Cardiac muscle cell (in vitro differentiated cells and primary cell): ENCODE measurements around the gene TMEM221. TPM values are rescaled to one million over a fixed set of nuclear protein-coding genes. Genes with fewer than 3 reads are reported as not detected.

Experiments used
- DNase-seq, 2 donors: peaks; one replicate each; pipeline versions ENCODE4 v3.0.0 to v3.0.0-alpha.2; 2010 to 2017; ENCODE audit warnings: low read depth in 1 of 2, low spot score in 1 of 2
- H3K27ac ChIP-seq: fragments of 200-600 bp; sonication (generic); 2 replicates; pipeline ENCODE4 v1.5.1; 2016
- H3K27me3 ChIP-seq: fragments of 200-600 bp; sonication (generic); 2 replicates; pipeline ENCODE4 v1.6.0; 2016; ENCODE audit warnings: control low read depth
- H3K36me3 ChIP-seq: fragments of 200-600 bp; sonication (generic); 2 replicates; pipeline ENCODE4 v1.5.1; 2016; ENCODE audit warnings: control low read depth
- H3K4me1 ChIP-seq: fragments of 200-600 bp; sonication (generic); 2 replicates; pipeline ENCODE4 v1.8.1; 2017; ENCODE audit warnings: low read depth, mild to moderate bottlenecking, mixed run types
- H3K4me3 ChIP-seq: fragments of 200-600 bp; sonication (generic); 2 replicates; pipeline ENCODE4 v1.5.1; 2016; ENCODE audit warnings: mild to moderate bottlenecking
- H3K9me3 ChIP-seq: fragments of 200-600 bp; sonication (generic); 2 replicates; pipeline ENCODE4 v1.5.1; 2017; ENCODE audit warnings: low read depth, mild to moderate bottlenecking, control low read depth
- CTCF ChIP-seq: IDR thresholded peaks from 2 replicates; pipeline ENCODE4 v1.5.1; 2012; ENCODE audit warnings: low read depth, mild to moderate bottlenecking, low read length
- polyA plus RNA-seq: library from polyadenylated mRNA; unstranded; fragments of >200 nt; fragmentation: Nextera tagmentation; extraction: Ambion mirVana; gene quantifications from 2 replicates; pipeline ENCODE4 v1.2.1, GENCODE V29; 2016
- total RNA-seq: library from RNA; depleted of rRNA; stranded (reverse); fragments of >200 nt; gene quantifications from 2 replicates; pipeline ENCODE4 v1.2.3, GENCODE V29; 2016

The TMEM221 gene
- total and polyA plus RNA-seq, 2 experiments from 2014 or later = 3.2 to 5.7 TPM

DNA sequence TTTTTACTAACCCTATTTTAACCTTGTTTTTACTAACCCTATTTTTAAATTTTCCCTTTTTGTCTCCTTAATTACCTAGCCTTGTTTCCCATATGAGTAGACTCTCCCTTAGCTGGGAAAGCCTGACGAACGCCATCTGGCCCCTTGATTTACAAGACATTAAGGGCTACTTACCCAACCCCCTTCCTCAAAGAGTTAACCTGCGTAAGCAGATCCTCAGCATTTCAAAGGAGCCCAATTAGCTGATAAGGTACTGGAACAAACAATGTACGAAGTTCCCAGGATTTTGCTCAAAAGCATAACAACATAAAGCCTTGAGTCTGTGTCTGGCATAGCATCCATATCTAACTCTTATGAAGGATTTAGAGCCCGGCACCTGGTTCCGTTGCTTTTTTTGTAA lies 33.3 kb downstream of the TMEM221 start:
- Histone ChIP-seq H3K9me3 (no peaks in the 10 kb centered on the region), H3K27me3 (no peaks in the 10 kb centered on the region), H3K4me3 (no peak overlapping the region), H3K4me1 (peaks cover 37% of the 10 kb centered on the region), H3K27ac (peak overlapping the region; percentile 95), H3K36me3 (no peaks in the 10 kb centered on the region)
- TF ChIP-seq CTCF = no peak
- DNase-seq = peak; percentile 15 to 30

DNA sequence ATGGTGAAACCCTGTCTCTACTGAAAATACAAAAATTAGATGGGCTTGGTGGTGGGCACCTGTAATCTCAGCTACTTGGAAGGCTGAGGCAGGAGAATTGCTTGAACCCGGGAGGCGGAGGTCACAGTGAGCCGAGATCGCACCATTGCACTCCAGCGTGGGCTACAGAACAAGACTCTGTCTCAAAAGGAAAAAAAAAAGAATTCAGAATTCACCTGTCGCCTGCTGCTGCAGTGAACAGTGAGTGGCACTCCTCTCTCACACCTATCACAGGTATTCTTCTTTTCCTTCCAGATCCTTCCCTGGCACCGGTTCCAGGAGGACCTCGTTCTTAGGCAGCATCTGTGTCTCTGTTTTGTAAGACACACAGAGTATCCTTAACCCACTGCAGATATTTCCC lies 34.4 kb downstream of the TMEM221 start:
- Histone ChIP-seq H3K27ac (peak overlapping the region; percentile 95), H3K4me1 (peaks cover 37% of the 10 kb centered on the region), H3K4me3 (no peak overlapping the region), H3K27me3 (no peaks in the 10 kb centered on the region), H3K9me3 (no peaks in the 10 kb centered on the region), H3K36me3 (no peaks in the 10 kb centered on the region)
- no peak for TF ChIP-seq CTCF
- no peak for DNase-seq

- H3K27me3 ChIP-seq = no peaks in the 10 kb centered on the region
- no peak overlapping the region for H3K4me3 ChIP-seq
- TF ChIP-seq CTCF = no peak
- H3K36me3 ChIP-seq = no peaks in the 10 kb centered on the region
- no peak for DNase-seq
- peak overlapping the region; percentile 95 for H3K27ac ChIP-seq
- H3K9me3 ChIP-seq = no peaks in the 10 kb centered on the region
- peaks cover 46% of the 10 kb centered on the region for H3K4me1 ChIP-seq
These were observed 36.7 kb downstream of the TMEM221 start for GRCh38 chr19:17411801-17412200.

GRCh38 chr19:17409990-17410389 lies 38.5 kb downstream of the TMEM221 start:
- DNase-seq = peak in 1 of 2 donors; percentile 29
- no peak overlapping the region for H3K4me3 ChIP-seq
- no peaks in the 10 kb centered on the region for H3K36me3 ChIP-seq
- no peaks in the 10 kb centered on the region for H3K9me3 ChIP-seq
- peak overlapping the region; percentile 54 for H3K27ac ChIP-seq
- no peak for TF ChIP-seq CTCF
- no peaks in the 10 kb centered on the region for H3K27me3 ChIP-seq
- H3K4me1 ChIP-seq = peaks cover 52% of the 10 kb centered on the region

GRCh38 chr19:17406887-17407196 lies 41.6 kb downstream of the TMEM221 start:
- no peaks in the 10 kb centered on the region for H3K27me3 ChIP-seq
- no peaks in the 10 kb centered on the region for H3K9me3 ChIP-seq
- H3K27ac ChIP-seq = peak overlapping the region; percentile 70
- H3K4me1 ChIP-seq = peaks cover 36% of the 10 kb centered on the region
- no peak for DNase-seq
- no peak for TF ChIP-seq CTCF
- H3K36me3 ChIP-seq = no peaks in the 10 kb centered on the region
- no peak overlapping the region for H3K4me3 ChIP-seq
